Measurements from ENCODE around the gene RNPEPL1.
A peak's percentile ranks its signal among the peaks of the same experiment; 100 is the strongest.
"Not testable (repeated sequence)": the region's sequence is repeated elsewhere in the genome, so short reads cannot be mapped to it uniquely, and the experiment has no call there.

The RNPEPL1 gene, protein sequence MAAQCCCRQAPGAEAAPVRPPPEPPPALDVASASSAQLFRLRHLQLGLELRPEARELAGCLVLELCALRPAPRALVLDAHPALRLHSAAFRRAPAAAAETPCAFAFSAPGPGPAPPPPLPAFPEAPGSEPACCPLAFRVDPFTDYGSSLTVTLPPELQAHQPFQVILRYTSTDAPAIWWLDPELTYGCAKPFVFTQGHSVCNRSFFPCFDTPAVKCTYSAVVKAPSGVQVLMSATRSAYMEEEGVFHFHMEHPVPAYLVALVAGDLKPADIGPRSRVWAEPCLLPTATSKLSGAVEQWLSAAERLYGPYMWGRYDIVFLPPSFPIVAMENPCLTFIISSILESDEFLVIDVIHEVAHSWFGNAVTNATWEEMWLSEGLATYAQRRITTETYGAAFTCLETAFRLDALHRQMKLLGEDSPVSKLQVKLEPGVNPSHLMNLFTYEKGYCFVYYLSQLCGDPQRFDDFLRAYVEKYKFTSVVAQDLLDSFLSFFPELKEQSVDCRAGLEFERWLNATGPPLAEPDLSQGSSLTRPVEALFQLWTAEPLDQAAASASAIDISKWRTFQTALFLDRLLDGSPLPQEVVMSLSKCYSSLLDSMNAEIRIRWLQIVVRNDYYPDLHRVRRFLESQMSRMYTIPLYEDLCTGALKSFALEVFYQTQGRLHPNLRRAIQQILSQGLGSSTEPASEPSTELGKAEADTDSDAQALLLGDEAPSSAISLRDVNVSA

DNA sequence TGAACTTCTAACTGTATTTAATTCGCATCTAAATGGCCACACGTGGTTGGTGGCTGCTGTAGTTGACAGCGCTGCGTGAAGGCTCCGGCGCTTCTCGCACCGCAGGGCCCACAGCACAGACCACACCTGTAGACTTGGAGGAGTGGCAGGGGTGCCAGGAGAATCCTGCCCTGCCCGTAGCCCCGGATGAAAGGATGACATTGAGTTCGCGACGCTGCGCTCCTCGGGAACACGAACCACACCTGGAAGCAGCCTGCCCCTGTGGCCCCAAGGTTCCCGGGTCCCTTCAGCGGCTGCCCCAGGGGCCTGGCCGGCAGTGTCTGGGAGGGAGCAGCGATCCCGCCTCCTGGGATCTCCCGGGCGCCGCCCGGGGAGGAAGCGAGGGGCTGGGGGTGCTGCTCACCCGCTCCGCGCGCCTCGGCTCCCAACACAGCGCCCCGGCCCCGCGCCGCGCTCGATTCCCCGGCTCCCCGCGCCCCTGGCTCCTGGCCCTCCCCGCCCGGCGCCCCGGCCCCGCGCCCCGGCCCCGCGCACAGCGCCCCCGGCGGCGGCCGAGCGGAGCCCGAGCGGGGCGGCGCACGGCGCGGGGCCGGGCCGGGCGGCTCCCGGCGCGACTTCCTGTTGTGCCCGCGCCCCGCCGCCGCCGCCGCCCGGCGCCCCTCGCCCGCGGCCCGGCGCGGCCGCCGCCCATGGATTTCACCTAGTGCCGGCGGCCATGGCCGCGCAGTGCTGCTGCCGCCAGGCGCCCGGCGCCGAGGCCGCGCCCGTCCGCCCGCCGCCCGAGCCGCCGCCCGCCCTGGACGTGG lies at the start of gene RNPEPL1:
TSS of gene RNPEPL1 (plus strand) at position 613 of the 806 bp plus-strand sequence. CDS start at position 716, 103 bp downstream.
- peak; percentile 48 for DNase-seq

DNA sequence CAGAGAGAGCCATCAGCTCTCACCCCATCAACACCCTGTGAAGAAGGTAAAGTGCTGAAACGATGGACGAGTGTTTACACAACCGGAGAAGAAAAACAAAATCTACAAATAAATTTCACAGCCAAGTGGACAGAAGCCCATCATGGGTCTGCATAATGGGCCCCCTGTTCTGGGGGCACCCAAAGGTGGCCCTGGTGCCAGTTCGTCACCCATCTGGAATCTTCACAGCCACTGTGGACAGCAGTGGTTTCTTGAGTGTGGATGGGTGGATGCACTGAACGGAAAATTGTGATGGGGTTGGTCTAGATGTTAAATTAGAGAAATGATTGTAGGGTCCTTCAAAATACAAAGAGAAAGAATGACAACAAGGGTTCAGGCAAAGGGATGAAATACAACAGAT lies 49.3 kb upstream of the RNPEPL1 start:
- DNase-seq = no peak

DNA sequence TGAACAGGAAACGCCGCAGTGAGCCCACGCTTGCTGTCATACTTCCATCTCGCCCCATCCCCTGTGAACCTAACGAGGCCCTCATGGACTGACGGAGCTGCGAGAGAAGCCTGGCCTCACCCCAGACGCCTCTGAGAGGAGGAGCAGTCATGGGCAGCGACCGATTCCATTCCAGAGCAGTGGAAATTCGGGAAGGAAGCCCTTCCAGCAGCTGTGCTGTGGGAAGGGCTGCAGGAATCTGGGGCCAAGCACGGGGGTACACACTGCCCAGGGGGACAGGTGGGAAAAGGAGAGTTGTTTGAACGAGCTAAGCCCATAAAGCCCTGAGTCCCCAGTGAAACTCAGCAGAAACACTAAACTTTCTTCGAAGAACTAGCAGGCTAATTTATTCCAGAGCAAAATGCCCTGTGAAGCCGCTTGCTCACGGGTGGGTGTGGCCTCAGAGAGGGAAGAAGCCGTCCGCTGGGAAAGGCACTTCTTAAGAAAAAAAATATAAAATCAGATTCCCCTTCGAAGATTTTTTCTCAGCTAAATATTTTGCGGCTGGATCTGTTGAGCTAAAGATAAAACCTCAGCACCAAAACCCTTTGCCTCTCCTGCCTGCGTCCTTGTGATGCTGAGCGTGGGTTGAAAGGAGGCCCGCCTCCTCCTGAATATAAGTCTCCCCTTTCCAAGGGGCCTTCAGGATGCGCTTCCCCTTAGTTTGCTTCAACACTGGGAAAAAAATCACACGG lies 48.7 kb upstream of the RNPEPL1 start:
- no peak for DNase-seq

DNA sequence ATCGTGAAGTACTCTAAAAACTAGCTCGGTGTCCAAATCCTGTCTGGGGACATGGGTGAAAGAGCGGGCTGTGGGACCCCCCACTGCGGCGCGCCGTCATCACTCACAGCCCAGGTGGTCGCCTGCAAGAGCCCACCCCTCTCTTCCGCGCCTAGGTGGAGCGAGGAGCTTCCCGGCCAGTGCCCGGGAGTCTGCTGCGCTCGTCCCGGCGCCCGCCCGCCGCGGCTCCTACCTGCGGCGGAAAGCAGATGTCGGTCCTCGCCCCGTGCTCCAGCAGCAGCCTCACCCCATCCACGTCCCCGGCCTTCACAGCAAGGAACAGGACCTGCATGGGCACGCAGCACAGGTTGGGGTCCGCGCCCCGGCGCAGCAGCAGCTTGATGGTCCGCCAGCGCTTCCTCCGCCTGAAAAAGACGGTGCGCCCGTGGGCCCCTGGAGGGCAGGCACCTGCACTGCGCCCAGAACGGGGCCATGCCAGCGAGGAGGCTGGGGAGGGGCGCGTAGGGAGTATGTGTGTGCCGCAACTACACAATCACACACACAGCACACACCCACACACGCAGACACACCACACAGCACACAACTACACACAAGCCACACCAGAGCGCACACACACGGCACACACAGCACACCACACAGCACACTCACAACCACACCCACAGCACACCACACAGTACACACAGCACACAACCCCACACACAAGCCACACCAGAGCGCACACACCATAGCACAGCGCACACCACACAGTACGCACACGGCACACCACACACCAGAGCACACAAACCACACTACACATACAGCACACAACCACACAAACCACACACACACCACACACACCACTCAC lies 47.9 kb upstream of the RNPEPL1 start:
- no peak for DNase-seq

DNA sequence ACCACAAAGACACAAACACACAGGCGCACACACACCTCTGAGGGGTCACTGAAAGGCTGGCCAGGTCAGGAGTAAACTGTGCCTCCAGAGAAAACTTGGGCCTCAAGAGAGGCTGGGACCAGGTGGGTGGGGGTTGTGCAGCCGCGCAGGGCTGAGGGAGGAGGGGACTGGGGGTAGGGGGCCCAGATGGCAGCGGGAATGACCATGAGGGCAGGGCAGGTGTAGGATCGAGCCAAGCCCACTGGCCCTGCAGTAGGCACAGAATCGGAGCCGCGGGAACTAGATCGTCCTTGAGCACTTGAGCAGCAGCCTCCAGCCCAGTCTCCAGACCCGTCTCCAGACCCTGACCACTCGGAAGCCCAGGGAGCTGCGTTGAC lies 47.3 kb upstream of the RNPEPL1 start:
- no peak for DNase-seq

DNA sequence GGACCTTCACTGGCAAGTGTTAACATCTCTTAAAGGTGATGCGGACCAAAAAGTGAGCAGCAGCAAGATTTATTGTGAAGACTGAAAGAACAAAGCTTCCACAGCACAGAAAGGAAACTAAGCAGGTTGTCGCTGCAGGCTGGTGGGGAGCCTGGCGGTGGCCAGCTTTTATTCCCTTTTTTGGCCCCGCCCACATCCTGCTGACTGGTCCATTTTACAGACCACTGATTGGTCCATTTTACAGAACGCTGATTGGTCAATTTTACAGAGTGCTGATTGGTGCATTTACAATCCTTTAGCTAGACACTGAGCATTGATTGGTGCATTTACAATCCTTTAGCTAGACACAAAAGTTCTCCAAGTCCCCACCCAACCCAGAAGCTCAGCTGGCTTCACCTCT lies 46.4 kb upstream of the RNPEPL1 start:
- not testable (repeated sequence) for DNase-seq

DNA sequence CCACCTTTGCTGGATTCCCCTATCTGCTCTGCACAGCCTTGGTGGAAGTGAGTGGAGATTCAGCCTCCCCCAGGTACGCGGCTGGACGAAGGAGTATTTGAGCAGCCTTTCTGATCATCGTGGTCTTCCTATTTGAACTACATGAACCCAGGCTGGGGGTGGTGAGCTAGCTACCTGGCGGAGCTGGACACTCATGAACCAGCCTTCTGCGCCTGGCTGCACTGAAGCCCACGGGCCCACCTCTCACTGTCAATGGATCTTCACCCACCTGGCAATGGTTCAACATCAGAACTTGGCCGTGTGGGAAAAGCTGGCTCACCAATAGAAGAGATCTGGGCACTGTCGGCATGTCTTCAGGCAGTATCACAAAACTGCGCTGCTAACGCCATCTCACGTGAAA lies 45.9 kb upstream of the RNPEPL1 start:
- DNase-seq = no peak

DNA sequence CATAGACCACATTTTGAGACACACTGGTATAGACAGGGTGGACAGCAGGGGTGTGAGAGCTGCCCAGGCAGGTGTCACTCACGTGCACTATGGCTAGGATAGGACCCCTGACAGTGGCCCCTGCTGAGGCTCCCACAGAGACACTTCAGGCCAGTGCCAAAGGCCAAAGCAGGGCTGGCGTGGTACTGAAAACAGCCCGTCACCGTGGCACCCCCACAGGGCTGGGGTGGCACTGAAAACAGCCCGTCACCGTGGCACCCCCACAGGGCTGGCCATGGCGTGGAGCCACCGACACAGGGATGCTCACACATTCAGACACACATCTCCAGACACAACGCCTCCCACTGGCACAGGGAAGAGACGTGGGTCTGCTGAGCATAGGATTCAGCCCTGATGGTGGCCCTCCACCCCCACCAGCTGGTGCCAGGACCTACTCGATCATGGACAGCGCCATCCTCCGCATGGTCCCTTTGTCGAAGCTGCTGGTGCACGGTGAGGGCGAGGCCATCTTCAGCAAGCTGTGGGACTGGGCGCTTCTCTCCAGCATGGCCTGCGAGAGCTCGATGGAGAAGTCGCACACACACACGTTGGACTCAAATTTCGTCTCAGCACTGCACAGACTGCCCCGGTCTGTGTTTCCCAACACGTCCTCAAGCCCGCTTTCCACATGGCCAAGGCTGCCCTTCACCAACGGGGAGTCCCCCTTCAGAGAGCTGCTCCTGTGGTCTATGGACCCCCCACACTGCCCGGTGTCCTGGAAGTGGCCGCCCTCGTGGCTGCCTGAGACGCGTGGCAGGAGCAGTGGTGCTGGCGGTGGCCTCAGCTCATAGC lies 44.6 kb upstream of the RNPEPL1 start:
- DNase-seq = no peak

DNA sequence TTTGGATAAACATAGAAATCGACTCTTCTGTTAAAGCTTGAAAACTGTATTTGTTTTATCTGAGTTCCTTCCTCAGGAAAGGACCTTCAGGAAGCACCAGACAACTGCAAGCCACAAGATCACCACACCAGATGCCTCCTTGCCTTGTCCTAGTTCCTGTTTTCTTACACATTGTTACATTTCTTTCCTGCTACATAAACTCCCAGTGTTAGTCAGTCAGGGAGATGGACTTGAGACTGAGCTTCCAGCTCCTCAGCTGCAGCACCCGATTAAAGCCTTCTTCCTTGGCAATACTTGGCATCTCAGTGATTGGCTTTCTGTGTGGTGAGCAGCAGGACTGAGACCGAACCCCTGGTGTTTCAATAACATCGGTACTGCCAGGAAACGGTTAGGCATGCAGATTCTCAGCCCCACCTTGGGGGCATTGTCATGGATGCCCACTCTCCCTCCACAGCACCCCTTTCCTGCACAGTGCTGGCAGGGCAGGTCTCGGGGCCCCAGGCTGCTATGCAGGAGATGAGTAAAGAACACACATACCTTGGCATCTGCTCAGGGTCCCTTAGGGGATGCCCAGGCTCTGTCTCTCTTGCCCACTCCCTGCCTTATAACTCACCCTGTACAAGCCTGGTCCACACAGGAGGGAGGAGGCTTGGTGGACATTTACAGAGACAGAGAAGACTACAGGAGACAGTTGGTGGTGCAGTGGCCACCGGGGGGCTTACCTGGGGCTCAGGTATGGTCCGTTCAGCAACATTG lies 43.1 kb upstream of the RNPEPL1 start:
- DNase-seq = no peak

DNA sequence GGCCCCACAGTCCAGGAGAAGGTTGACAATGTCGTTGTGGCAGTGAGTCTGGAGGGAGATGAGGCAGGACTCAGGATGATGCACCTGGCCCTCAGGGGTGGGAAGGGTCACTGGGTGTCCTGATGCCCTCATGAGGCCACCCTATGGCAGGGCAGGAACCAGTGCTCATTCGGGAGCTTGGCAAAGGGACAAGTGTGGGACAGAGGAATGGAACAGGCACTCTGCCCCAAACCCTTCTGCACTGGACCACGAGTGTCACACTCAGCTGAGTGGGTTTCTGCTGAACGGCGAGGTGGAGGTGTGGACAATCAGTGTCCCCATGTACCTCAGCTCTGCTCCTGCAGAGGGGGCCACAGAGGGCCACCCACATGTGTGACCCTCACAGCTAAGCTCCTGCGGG lies 42.5 kb upstream of the RNPEPL1 start:
- no peak for DNase-seq

DNA sequence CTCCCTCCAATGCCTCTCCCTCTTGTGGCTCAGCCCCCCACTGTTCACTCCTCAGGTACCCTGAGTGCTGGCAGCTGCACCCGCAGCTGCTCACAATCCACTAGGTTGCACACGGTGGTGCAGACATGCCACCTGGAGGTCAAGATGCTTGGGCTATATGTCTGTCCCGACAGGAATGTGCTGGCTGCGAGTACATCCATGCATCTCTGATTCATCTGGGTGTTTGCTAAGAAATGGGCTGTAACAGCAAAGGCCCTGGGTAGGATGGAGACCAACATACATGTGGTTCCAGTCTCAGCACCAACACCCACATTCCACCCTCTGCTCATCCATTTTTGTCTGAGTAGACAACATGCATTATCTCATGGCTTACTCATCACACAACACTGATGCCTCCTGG lies 41.8 kb upstream of the RNPEPL1 start:
- no peak for DNase-seq

DNA sequence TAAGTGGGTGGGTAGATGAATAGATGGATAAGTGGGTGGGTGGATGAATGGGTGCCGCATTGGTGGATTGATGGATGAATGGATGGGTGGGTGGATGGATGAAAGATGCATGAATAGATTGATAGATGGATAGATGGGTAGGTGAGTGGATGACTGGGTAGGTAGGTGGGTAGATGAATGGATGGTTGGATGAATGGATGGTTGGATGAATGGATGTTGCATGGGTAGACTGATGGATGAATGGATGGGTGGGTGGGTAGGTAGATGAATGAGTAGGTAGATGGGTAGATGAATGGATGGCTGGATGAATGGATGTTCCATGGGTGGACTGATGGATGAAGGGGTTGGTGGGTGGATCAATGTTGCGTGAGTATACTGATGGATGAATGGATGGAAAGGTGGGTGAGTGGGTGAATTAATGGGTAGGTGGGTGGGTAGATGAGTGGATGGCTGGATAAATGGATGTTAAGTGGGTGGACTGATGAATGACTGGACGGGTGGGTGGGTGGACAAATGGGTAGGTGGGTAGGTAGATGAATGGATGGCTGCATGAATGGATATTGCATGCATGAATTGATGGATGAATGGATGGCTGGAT lies 41.0 kb upstream of the RNPEPL1 start:
- no peak for DNase-seq

DNA sequence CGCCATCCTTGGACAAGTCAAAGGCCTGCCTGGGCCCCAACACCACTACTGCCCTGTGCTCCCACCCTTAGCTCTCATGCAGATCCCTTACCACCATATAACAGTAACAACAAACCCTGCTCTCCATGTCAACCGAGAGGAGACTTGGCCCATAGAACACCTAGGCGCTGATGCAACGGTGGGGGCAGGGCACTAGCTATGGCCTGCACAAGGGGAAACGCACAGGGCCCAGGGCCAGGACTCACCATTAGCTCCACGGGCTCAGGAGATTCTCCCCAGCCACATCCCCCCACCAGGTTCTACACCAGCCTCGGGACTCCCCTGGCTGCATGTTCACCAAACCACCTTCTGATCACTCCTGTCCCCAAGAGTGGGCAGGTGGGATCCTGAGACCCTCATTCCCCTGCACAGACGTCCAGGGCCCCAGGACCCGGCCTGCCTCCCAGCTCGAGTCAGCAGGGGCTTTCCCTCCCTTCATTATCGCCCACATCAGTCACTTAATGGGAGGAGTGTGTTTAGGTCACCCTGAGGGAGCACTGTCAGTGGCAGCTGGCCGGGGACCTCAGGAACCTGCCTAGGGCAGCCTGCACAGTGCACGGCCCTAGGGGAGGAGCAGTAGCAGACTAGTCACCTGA lies 39.8 kb upstream of the RNPEPL1 start:
- no peak for DNase-seq

DNA sequence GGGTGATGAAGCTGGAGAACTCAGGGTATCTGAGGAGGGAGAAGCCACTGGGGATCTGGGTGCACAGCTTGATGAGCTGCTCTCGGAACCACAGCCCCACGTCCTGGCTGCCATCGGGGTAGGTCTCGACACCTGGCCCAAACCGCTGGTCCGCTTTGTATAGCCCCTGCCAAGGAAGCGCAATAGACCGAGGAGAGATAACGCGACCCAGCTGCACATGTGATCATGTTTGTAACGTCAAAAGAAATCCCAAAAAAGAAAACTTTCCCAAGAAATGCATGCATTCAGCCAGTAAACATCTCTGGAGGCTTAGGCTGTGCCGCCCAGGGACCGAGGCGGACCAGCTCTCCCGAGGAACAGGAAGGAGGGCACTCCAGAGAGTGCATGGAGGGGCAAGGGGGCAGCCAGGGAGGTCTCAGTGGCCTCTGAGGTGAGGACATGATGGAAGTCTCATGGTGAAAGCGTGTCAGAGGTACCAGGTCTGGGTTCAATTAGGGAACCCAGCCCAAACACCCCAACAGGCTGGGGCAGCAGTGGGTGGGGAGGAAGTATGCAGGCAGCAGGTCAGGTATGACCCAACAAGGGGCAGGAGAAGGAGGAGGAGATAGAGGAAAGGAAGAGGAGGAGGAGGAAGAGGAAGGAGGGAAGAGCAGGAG lies 38.8 kb upstream of the RNPEPL1 start:
- DNase-seq = no peak

DNA sequence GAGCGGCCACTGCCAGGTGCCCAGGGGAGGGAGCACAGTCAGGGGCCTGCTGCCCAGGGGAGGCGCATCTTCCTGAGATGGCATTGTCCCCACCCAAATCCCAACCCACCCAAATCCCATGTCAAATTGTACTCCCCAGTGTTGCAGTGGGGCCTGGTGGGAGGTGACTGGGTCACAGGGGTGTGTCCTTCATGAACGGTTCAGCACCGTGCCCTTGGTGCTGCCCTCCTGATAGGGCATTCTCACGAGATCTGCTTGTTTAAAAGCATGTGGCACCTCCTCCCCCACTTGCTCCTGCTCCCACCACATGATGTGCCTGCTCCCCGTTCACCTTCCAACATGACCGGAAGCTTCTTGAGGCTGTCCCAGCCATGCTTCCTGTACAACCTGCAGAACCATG lies 38.1 kb upstream of the RNPEPL1 start:
- DNase-seq = no peak

DNA sequence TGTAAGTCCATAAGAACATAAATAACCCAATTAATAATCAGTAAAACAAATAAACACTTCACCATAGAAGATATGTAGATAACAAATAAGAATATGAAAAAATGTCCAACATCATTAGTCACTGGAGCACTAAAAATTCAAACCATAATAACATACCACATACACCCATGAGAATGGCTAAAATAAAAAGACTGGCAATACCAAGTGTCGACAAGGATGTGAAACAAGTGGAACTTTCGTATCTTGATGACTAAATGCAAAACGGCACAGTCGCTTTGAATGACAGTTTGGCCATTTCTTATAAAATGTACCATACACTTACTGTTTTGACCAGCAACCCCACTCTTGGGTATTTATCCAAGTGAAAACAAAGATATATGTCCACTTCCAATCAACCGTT lies 37.2 kb upstream of the RNPEPL1 start:
- DNase-seq = no peak

DNA sequence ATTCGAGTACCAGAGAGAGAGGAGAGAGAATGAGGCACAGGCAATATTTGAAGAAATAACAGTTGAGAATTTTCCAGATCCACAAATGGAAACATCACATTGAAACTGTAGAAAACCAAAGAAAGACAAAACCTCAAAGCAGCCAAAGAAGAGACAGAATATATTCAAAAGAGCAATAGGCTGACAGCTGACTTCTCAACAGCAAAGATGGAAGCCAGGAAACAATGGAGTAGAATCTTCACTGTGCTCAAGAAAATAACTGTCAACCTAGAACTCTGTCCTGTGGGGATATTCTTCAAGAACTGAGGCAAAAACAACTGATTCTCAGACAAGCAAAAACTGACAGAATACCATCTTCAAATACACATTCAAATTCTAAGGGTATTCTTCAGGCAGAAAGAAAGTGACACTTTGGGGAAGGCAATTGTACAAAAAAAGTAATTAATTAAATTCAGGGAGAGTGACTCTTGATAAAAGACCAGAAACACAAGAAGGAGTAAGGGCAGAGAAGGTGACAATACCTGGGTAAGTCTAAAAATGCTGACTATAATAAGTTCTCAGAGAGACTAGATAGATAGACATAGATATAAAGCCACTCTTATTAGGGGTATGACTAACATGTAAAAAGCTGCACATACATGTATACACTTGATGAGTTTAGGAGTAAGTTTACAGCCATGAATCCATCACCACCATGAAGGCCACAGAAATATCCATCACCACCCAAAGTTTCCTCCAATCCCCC lies 36.1 kb upstream of the RNPEPL1 start:
- DNase-seq = no peak
